ENCODE results near the gene GNAZ. TPM values are rescaled to one million over a fixed set of nuclear protein-coding genes. Genes with fewer than 3 reads are reported as not detected.
"Not testable (repeated sequence)": the region's sequence is repeated elsewhere in the genome, so short reads cannot be mapped to it uniquely, and the experiment has no call there.

The GNAZ gene
- under 1 TPM; 0.28 to 0.53 TPM for total RNA-seq

DNA sequence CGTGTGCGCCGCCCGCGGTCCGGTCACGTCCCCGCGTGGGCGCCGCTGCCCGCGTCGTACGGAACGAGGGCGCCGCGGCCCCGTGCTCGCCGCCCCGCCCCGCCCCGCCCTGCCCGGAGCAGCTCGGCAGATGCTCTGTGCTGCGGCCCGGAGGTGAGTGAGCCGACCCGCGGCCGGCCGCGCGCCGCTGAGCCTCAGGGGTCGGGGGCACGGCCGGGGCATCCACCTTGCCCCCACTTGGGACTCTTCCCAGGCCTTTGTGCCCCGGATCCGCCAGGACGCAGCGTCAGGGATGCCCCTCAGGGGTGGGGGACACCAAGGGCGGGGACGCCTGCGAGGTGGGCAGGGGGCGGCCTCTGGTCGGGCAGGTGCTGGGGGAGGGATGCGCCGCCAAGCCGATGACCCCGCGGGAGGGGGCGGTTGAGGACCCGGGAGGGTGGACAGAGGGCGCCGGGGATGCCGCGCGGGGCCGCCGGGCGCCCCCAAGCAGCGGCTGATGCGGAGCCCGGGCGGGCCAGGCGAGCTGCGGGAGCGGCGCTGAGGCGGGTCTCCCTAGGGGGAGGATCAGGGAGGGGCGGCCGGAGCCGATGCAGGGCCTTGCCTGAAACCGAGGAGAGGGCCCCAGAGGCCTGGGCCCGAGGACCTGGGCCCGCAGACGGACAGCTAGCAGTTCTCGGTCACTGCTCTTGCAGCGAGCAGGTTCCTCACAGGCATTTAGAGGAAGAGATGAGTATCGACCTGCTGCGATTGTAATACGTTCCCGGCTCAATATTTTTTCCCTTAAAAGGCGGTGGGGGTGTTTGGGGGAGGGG is at the start of gene GNAZ:
Gene GNAZ, plus strand, starts transcription at position 102 of the 812 bp plus-strand sequence. CDS start 25,177 bp downstream, outside the sequence.
- Mint-ChIP-seq H3K4me3 (peak within 1 kb of the TSS; percentile 66), H3K36me3 (ENCODE audit: low read depth) (no peaks in the 10 kb centered on the region), H3K9me3 (no peaks in the 10 kb centered on the region), H3K4me1 (peaks cover 11% of the 10 kb centered on the region), H3K27ac (no peak within 1 kb of the TSS), H3K27me3 (peaks cover 38% of the 10 kb centered on the region)
- POLR2A ChIA-PET = no interaction called here
- no peak for DNase-seq
- CTCF ChIA-PET = interaction anchor here (1.1 kb wide), 1 partner anchor 913 kb away, joined by 4 read pairs; no protein-coding TSS in a partner anchor

- H3K27me3 Mint-ChIP-seq = peaks cover 12% of the 10 kb centered on the region
- H3K4me3 Mint-ChIP-seq = no peak overlapping the region
- no peaks in the 10 kb centered on the region for H3K9me3 Mint-ChIP-seq
- ChIA-PET CTCF (no interaction called here), POLR2A (interaction anchor here (0.6 kb wide), 1 partner anchor 48 kb away, joined by 3 read pairs; no protein-coding TSS in a partner anchor)
- no peaks in the 10 kb centered on the region for H3K4me1 Mint-ChIP-seq
- no peak overlapping the region for H3K27ac Mint-ChIP-seq
- DNase-seq = no peak
- H3K36me3 Mint-ChIP-seq (ENCODE audit: low read depth) = no peaks in the 10 kb centered on the region
Measured at GRCh38 chr22:23020659-23021293, 49.5 kb upstream of the GNAZ start.

- POLR2A ChIA-PET; H3K27ac Mint-ChIP-seq; H3K27me3 Mint-ChIP-seq; H3K4me3 Mint-ChIP-seq; H3K36me3 Mint-ChIP-seq (ENCODE audit: low read depth); DNase-seq; H3K9me3 Mint-ChIP-seq; CTCF ChIA-PET; H3K4me1 Mint-ChIP-seq: not testable (repeated sequence)
Measured at GRCh38 chr22:23021660-23022353, 48.5 kb upstream of the GNAZ start.

- Mint-ChIP-seq H3K27me3 (peaks cover 8% of the 10 kb centered on the region), H3K36me3 (ENCODE audit: low read depth) (no peaks in the 10 kb centered on the region), H3K4me1 (no peaks in the 10 kb centered on the region), H3K9me3 (no peaks in the 10 kb centered on the region), H3K27ac (no peak overlapping the region), H3K4me3 (no peak overlapping the region)
- CTCF ChIA-PET = interaction anchor here (1.3 kb wide), 1 partner anchor 12 kb away, joined by 3 read pairs; no protein-coding TSS in a partner anchor
- DNase-seq = no peak
- POLR2A ChIA-PET = no interaction called here
Measured at GRCh38 chr22:23023294-23023693, 47.0 kb upstream of the GNAZ start.

GRCh38 chr22:23026777-23027176 is 43.5 kb upstream of the GNAZ start:
- no peaks in the 10 kb centered on the region for H3K9me3 Mint-ChIP-seq
- no peaks in the 10 kb centered on the region for H3K4me1 Mint-ChIP-seq
- no peaks in the 10 kb centered on the region for H3K36me3 Mint-ChIP-seq (ENCODE audit: low read depth)
- H3K27ac Mint-ChIP-seq = no peak overlapping the region
- DNase-seq = no peak
- CTCF ChIA-PET = no interaction called here
- H3K4me3 Mint-ChIP-seq = no peak overlapping the region
- POLR2A ChIA-PET = no interaction called here
- H3K27me3 Mint-ChIP-seq = peaks cover 6% of the 10 kb centered on the region

GRCh38 chr22:23027849-23028248 is 42.5 kb upstream of the GNAZ start:
- H3K27ac Mint-ChIP-seq; POLR2A ChIA-PET; H3K9me3 Mint-ChIP-seq; H3K36me3 Mint-ChIP-seq (ENCODE audit: low read depth); DNase-seq; H3K4me3 Mint-ChIP-seq; H3K4me1 Mint-ChIP-seq; CTCF ChIA-PET; H3K27me3 Mint-ChIP-seq: not testable (repeated sequence)

GRCh38 chr22:23029521-23030228 is 40.6 kb upstream of the GNAZ start:
- ChIA-PET CTCF (no interaction called here), POLR2A (interaction anchor here (0.7 kb wide), 1 partner anchor 242 kb away, joined by 3 read pairs; no protein-coding TSS in a partner anchor)
- no peaks in the 10 kb centered on the region for H3K4me1 Mint-ChIP-seq
- H3K27me3 Mint-ChIP-seq = peaks cover 11% of the 10 kb centered on the region
- H3K9me3 Mint-ChIP-seq = no peaks in the 10 kb centered on the region
- DNase-seq = no peak
- no peak overlapping the region for H3K27ac Mint-ChIP-seq
- H3K36me3 Mint-ChIP-seq (ENCODE audit: low read depth) = no peaks in the 10 kb centered on the region
- no peak overlapping the region for H3K4me3 Mint-ChIP-seq

DNA sequence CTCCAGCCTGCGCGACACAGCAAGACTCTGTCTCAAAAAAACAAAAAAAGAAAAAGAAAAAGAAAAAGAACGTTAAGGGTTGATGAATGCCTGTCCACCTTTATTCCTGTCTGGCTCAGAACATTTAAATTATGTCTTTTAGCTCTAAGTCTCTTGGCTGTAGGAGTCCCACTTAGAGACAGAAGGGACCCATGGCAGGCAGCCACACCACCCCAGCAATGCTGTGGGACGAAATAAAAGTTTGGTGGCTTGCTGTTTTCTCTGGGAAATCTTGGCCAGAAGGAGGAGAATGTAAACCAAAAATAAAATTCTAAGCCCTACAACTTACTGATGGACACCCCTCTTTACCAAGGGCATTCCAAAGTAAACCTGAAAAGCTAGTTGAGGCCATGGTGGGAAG is 38.9 kb upstream of the GNAZ start:
- DNase-seq = no peak
- Mint-ChIP-seq H3K4me1 (peaks cover 1% of the 10 kb centered on the region), H3K36me3 (ENCODE audit: low read depth) (no peaks in the 10 kb centered on the region), H3K9me3 (no peaks in the 10 kb centered on the region), H3K27me3 (peaks cover 11% of the 10 kb centered on the region), H3K27ac (no peak overlapping the region), H3K4me3 (no peak overlapping the region)
- CTCF ChIA-PET = no interaction called here
- POLR2A ChIA-PET = no interaction called here

GRCh38 chr22:23031786-23032185 is 38.5 kb upstream of the GNAZ start:
- no peak overlapping the region for H3K27ac Mint-ChIP-seq
- no peak for DNase-seq
- H3K9me3 Mint-ChIP-seq = no peaks in the 10 kb centered on the region
- ChIA-PET CTCF (no interaction called here), POLR2A (no interaction called here)
- H3K4me3 Mint-ChIP-seq = no peak overlapping the region
- H3K36me3 Mint-ChIP-seq (ENCODE audit: low read depth) = no peaks in the 10 kb centered on the region
- peaks cover 11% of the 10 kb centered on the region for H3K27me3 Mint-ChIP-seq
- peaks cover 1% of the 10 kb centered on the region for H3K4me1 Mint-ChIP-seq

DNA sequence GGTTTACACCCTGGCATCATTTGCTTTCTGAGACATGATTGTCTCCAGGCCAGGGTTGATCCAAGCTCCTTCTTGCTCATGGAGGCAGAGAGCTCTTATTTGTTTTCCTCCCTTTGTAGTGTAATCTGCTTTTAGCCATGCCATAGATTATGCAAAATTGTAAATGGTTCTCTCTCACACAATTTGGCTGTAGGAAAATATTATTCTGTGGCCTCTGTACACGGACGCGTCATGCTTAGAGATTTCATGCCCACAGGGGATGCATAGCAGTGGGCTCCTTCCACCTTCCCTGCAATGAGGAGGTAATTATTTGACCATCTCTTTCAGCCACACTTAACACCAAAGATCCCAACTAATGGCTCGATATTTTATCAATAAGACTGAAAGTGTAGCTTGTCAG is 37.7 kb upstream of the GNAZ start:
- peaks cover 11% of the 10 kb centered on the region for H3K27me3 Mint-ChIP-seq
- POLR2A ChIA-PET = no interaction called here
- no peak for DNase-seq
- no peak overlapping the region for H3K4me3 Mint-ChIP-seq
- no peak overlapping the region for H3K27ac Mint-ChIP-seq
- H3K4me1 Mint-ChIP-seq = peaks cover 1% of the 10 kb centered on the region
- no peaks in the 10 kb centered on the region for H3K9me3 Mint-ChIP-seq
- no peaks in the 10 kb centered on the region for H3K36me3 Mint-ChIP-seq (ENCODE audit: low read depth)
- CTCF ChIA-PET = no interaction called here

GRCh38 chr22:23033116-23033905 is 37.0 kb upstream of the GNAZ start:
- no peak for DNase-seq
- Mint-ChIP-seq H3K27me3 (peaks cover 14% of the 10 kb centered on the region), H3K4me1 (peaks cover 1% of the 10 kb centered on the region), H3K27ac (no peak overlapping the region), H3K9me3 (no peaks in the 10 kb centered on the region), H3K36me3 (ENCODE audit: low read depth) (no peaks in the 10 kb centered on the region), H3K4me3 (no peak overlapping the region)
- ChIA-PET POLR2A (no interaction called here), CTCF (no interaction called here)
